ENCODE measurements around the gene PHF12. TPM values are rescaled to one million over a fixed set of nuclear protein-coding genes. Genes with fewer than 3 reads are reported as not detected.
A peak's percentile ranks its signal among the peaks of the same experiment; 100 is the strongest.

The PHF12 gene
- total and polyA plus RNA-seq, 11 donors = 8.2 to 31.2 (median 20.9) TPM

DNA sequence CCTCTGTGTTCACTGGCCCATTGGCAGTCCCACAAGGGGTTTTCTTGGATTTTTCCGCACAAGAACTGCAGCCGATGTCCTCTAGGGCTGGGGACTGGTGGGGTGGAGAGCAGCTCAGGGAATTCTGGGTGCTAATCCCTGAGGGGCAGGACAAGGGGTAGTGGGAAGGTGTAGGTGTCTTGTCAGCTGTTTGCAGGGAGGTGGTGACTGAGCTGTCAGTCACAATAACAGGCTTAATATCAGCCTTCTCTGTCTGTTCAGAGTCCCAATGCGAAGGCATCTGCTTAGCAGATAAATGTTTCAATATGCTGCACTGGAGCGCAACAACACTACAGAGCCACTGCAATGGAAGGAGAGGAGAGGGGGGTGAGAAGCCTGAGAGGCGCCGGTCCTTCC lies 38.4 kb downstream of the PHF12 start:
- Histone ChIP-seq H3K36me3 (peaks cover 0 to 100% (median 100%) of the 10 kb centered on the region in 9 donors), H3K9me3 (no peaks in the 10 kb centered on the region), H3K27me3 (no peaks in the 10 kb centered on the region), H3K27ac (no peak overlapping the region), H3K4me1 (peaks cover 0 to 23% (median 15%) of the 10 kb centered on the region in 12 donors), H3K4me3 (no peak overlapping the region)
- WGBS, 4 donors = 85 to 92% (median 89%) methylated on average over 6 of the region's 6 CpGs
- DNase-seq (no peak), ATAC-seq (no peak)
- intact Hi-C loops (cut with DNase I) = loop anchor here in 5 of 10 donors (5.0 to 10.0 kb wide), 3 partner anchors 148 to 188 kb away; partner anchors contain the start of genes NEK8 (in 3 of the 5) and TLCD1 (in 3 of the 5)
- no peak for TF ChIP-seq POLR2A (IDR thresholded peaks at IDR 0.05)
- TF ChIP-seq, protein P1, sequence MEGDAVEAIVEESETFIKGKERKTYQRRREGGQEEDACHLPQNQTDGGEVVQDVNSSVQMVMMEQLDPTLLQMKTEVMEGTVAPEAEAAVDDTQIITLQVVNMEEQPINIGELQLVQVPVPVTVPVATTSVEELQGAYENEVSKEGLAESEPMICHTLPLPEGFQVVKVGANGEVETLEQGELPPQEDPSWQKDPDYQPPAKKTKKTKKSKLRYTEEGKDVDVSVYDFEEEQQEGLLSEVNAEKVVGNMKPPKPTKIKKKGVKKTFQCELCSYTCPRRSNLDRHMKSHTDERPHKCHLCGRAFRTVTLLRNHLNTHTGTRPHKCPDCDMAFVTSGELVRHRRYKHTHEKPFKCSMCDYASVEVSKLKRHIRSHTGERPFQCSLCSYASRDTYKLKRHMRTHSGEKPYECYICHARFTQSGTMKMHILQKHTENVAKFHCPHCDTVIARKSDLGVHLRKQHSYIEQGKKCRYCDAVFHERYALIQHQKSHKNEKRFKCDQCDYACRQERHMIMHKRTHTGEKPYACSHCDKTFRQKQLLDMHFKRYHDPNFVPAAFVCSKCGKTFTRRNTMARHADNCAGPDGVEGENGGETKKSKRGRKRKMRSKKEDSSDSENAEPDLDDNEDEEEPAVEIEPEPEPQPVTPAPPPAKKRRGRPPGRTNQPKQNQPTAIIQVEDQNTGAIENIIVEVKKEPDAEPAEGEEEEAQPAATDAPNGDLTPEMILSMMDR (IDR thresholded peaks at IDR 0.05) = no peak

DNA sequence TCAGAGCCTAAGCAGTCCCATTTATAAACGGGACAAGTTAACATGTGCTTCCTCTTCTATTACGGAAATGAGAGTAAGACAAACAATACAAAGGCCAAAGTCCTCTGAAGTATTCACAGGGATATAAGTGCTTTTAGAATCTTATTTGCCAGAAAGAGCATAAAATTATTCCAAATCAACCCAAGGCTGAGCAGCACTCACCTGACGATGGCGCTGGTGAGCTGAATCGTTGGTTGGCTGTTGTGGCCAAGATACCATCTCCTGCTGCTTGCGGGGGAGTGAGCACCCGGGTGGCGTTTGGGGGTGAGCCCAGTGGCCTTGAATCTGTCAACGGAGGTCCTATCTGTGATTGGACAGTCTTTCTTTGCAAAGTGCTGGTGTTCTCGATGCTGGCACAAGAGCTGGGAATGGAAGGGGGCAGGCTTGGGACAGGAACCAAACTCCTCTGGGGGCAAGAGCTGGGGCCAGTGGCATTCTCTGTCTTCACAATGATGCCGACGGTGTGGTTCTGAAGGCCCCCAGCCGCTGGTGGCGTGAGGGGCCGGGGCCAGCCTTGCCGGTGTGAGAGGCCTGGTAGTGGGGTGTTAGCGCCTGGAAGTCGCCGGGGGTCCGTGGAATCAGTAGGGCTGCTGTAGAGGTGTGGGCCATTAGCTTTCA lies 38.9 kb downstream of the PHF12 start:
- Histone ChIP-seq H3K4me1 (peaks cover 0 to 25% (median 18%) of the 10 kb centered on the region in 12 donors), H3K4me3 (no peak overlapping the region), H3K36me3 (peaks cover 0 to 100% (median 100%) of the 10 kb centered on the region in 9 donors), H3K9me3 (no peaks in the 10 kb centered on the region), H3K27me3 (no peaks in the 10 kb centered on the region), H3K27ac (no peak overlapping the region)
- TF ChIP-seq, protein P1 (IDR thresholded peaks at IDR 0.05) = peak in 3 of 12 donors; percentile 11 to 30 (median 17)
- no peak for TF ChIP-seq POLR2A (IDR thresholded peaks at IDR 0.05)
- intact Hi-C loops (cut with DNase I) = loop anchor here in 5 of 10 donors (5.0 to 10.0 kb wide), 3 partner anchors 148 to 188 kb away; partner anchors contain the start of genes NEK8 (in 3 of the 5) and TLCD1 (in 3 of the 5)
- WGBS, 4 donors = 79 to 83% (median 82%) methylated on average over 20 of the region's 20 CpGs
- ATAC-seq (no peak), DNase-seq (no peak)

DNA sequence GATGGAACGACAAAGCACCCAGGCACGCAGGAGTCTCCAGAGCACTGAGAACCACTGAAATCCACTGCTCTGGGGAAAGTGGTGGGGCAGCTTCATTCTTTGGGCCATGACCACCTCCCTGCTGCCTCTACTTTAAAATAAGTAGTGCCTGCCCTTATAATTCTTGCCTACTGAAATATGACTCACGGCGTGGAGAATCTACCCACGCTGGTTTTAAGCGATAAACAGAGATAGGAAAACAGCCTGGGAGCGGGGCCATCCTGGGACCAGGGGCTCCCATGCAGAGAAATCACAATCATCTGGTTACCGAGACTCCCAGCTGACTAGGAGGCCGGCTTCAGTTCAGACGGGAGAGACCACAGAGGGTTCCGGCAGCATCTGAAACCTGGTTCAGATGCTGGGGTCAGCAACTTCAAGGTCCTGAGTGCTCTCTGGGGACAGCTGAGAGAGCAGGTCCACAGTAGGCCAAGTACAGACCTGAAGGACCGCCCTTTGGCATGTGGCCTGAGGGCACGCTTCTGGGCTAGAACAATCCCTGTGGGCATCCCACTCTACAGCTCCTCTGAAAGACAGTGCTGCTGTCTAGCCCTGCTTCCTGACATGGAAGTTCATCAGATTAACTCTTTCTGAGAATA lies 39.8 kb downstream of the PHF12 start:
- no peak for TF ChIP-seq POLR2A (IDR thresholded peaks at IDR 0.05)
- TF ChIP-seq, protein P1 (IDR thresholded peaks at IDR 0.05) = no peak
- Histone ChIP-seq H3K4me3 (no peak overlapping the region), H3K4me1 (peaks cover 0 to 28% (median 21%) of the 10 kb centered on the region in 12 donors), H3K9me3 (no peaks in the 10 kb centered on the region), H3K27me3 (no peaks in the 10 kb centered on the region), H3K36me3 (peaks cover 0 to 100% (median 100%) of the 10 kb centered on the region in 9 donors), H3K27ac (no peak overlapping the region)
- intact Hi-C loops (cut with DNase I) = loop anchor here in 5 of 10 donors (5.0 to 10.0 kb wide), 3 partner anchors 147 to 187 kb away; partner anchors contain the start of genes NEK8 (in 3 of the 5) and TLCD1 (in 3 of the 5)
- DNase-seq = no peak
- 89 to 94% (median 92%) methylated on average over 13 of the region's 13 CpGs for WGBS, 4 donors
- ATAC-seq = no peak

DNA sequence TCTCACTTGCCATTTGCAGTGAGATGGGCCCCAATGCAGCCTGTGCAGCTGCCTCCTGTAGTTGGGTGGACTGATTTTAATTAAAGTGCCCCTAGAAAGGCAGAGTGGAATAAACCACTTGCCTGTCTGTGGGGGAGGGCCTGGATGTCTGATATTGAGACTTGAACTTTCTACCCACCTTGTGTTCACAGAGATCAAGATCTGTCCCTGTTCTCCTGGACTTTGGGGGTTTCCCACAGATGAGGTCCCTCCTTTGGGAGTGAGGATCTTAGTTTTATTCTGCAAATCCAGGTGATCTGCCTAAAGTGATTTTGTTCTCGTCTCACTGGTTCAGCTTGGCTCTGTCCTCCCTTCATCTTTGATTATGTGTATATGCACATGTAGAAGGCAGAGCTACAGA lies 40.8 kb downstream of the PHF12 start:
- Histone ChIP-seq H3K27me3 (no peaks in the 10 kb centered on the region), H3K9me3 (no peaks in the 10 kb centered on the region), H3K27ac (no peak overlapping the region), H3K36me3 (peaks cover 0 to 100% (median 99%) of the 10 kb centered on the region in 9 donors), H3K4me1 (peaks cover 0 to 28% (median 21%) of the 10 kb centered on the region in 12 donors), H3K4me3 (no peak overlapping the region)
- intact Hi-C loops (cut with DNase I) = loop anchor here in 5 of 10 donors (5.0 to 10.0 kb wide), 3 partner anchors 146 to 186 kb away; partner anchors contain the start of genes NEK8 (in 3 of the 5) and TLCD1 (in 3 of the 5)
- TF ChIP-seq POLR2A (IDR thresholded peaks at IDR 0.05) = no peak
- TF ChIP-seq, protein P1 (IDR thresholded peaks at IDR 0.05) = no peak
- 82 to 90% (median 88%) methylated on average over 1 of the region's 1 CpG for WGBS, 4 donors
- ATAC-seq (no peak), DNase-seq (no peak)
